CD14-positive monocyte (primary cell): ENCODE measurements around the gene BACE2. TPM values are rescaled to one million over a fixed set of nuclear protein-coding genes. Genes with fewer than 3 reads are reported as not detected.

Experiments used
- DNase-seq, 3 donors: peaks; one replicate each; pipeline ENCODE4 v3.0.0-alpha.2; 2011 to 2022
- H2AFZ ChIP-seq: 2 replicates; pipeline ENCODE4 v1.6.0; 2012; ENCODE audit warnings: mild to moderate bottlenecking, low read depth, low read length, inconsistent platforms; ENCODE audit not compliant: insufficient read depth, poor library complexity, severe bottlenecking
- H3K27ac ChIP-seq, 2 donors: 1 replicate in 1 of 2; 2 replicates in 1 of 2; pipeline ENCODE4 v1.5.1; 2012 to 2013; ENCODE audit warnings: low read length in 2 of 2, control low read depth in 1 of 2, inconsistent platforms in 1 of 2, low read depth in 1 of 2, mild to moderate bottlenecking in 1 of 2
- H3K27me3 ChIP-seq, 2 donors: one replicate each; pipeline versions ENCODE4 v1.6.0 to v1.6.1; 2011 to 2013; ENCODE audit warnings: low read length in 2 of 2; ENCODE audit not compliant: control insufficient read depth in 2 of 2, insufficient read depth in 2 of 2
- H3K36me3 ChIP-seq, 2 donors: replicated peaks in 1 of 2; 1 replicate in 1 of 2; 2 replicates in 1 of 2; pipeline versions ENCODE4 v1.5.1 to v1.6.1; 2012 to 2013; ENCODE audit warnings: low read length in 2 of 2, control low read depth in 1 of 2, inconsistent platforms in 1 of 2, mild to moderate bottlenecking in 1 of 2; ENCODE audit not compliant: insufficient read depth in 2 of 2, control insufficient read depth in 1 of 2
- H3K4me1 ChIP-seq, 2 donors: 1 replicate in 1 of 2; 2 replicates in 1 of 2; pipeline versions ENCODE4 v1.5.1 to v1.6.1; 2012 to 2013; ENCODE audit warnings: low read length in 2 of 2, control low read depth in 1 of 2, inconsistent platforms in 1 of 2, mild to moderate bottlenecking in 1 of 2, moderate library complexity in 1 of 2; ENCODE audit not compliant: insufficient read depth in 2 of 2, control insufficient read depth in 1 of 2
- H3K4me2 ChIP-seq: replicated peaks from 2 replicates; pipeline ENCODE3; 2012; ENCODE audit warnings: low read length, moderate library complexity, mild to moderate bottlenecking; ENCODE audit not compliant: poor library complexity, severe bottlenecking; ENCODE audit errors: extremely low read depth
- H3K4me3 ChIP-seq, 3 experiments: fragments of 200-600 bp in 1 of 3; sonication (generic) in 1 of 3; replicated peaks in 1 of 3; 1 replicate in 2 of 3; 2 replicates in 1 of 3; pipeline ENCODE4 v1.5.1; 2011 to 2013; ENCODE audit warnings: low read length in 3 of 3, mild to moderate bottlenecking in 3 of 3, control low read depth in 2 of 3, low read depth in 2 of 3, inconsistent platforms in 1 of 3, moderate library complexity in 1 of 3
- H3K79me2 ChIP-seq: 2 replicates; pipeline ENCODE4 v1.6.0; 2012; ENCODE audit warnings: mild to moderate bottlenecking, control low read depth, inconsistent platforms, low read length, moderate library complexity; ENCODE audit not compliant: insufficient read depth
- H3K9ac ChIP-seq: 2 replicates; pipeline ENCODE4 v1.6.0; 2017; ENCODE audit warnings: low read length, mild to moderate bottlenecking; ENCODE audit not compliant: insufficient read depth, poor library complexity, severe bottlenecking
- H3K9me3 ChIP-seq, 2 donors: replicated peaks in 1 of 2; 1 replicate in 1 of 2; 2 replicates in 1 of 2; pipeline versions ENCODE4 v1.5.1 to v1.6.1; 2012 to 2013; ENCODE audit warnings: low read length in 2 of 2, control low read depth in 1 of 2; ENCODE audit not compliant: control insufficient read depth in 1 of 2, insufficient read depth in 1 of 2
- H4K20me1 ChIP-seq: 2 replicates; pipeline ENCODE4 v1.6.0; 2012; ENCODE audit warnings: mild to moderate bottlenecking, low read length, control low read depth, moderate library complexity; ENCODE audit not compliant: insufficient read depth
- H3K27ac Mint-ChIP-seq, 7 donors: one replicate each; pipeline ENCODE4 v1.8.0; 2020; ENCODE audit warnings: mild to moderate bottlenecking in 7 of 7, mixed read lengths in 7 of 7, moderate library complexity in 6 of 7, inconsistent platforms in 2 of 7
- H3K27me3 Mint-ChIP-seq, 3 donors: one replicate each; pipeline ENCODE4 v1.8.0; 2021 to 2022; ENCODE audit warnings: low read depth in 3 of 3, mild to moderate bottlenecking in 3 of 3, mixed read lengths in 3 of 3, moderate library complexity in 3 of 3, inconsistent platforms in 1 of 3
- H3K36me3 Mint-ChIP-seq, 2 donors: one replicate each; pipeline ENCODE4 v1.8.0; 2020; ENCODE audit warnings: mixed read lengths in 2 of 2, inconsistent platforms in 1 of 2, mild to moderate bottlenecking in 1 of 2
- H3K4me1 Mint-ChIP-seq: one replicate; pipeline ENCODE4 v1.8.0; 2020; ENCODE audit warnings: mild to moderate bottlenecking, mixed read lengths
- H3K4me3 Mint-ChIP-seq, 2 donors: one replicate each; pipeline ENCODE4 v1.8.0; 2020; ENCODE audit warnings: mild to moderate bottlenecking in 2 of 2, mixed read lengths in 2 of 2, moderate library complexity in 1 of 2
- H3K9me3 Mint-ChIP-seq, 7 donors: one replicate each; pipeline ENCODE4 v1.8.0; 2020 to 2022; ENCODE audit warnings: mixed read lengths in 7 of 7, mild to moderate bottlenecking in 6 of 7, moderate library complexity in 6 of 7, inconsistent platforms in 2 of 7
- WGBS: methylation state at CpG from one replicate; pipeline ENCODE4 v1.1.5; 2013; ENCODE audit warnings: missing lambda C conversion rate; ENCODE audit not compliant: insufficient coverage; 5-methylcytosine and 5-hydroxymethylcytosine counted together
- intact Hi-C, 2 donors: fragments of 100-400 bp; cut with micrococcal nuclease; formaldehyde crosslinking; loops; one replicate each; pipeline versions ENCODE4 v1.15.0 to v1.15.1; 2023
- polyA plus RNA-seq, 3 donors: library from polyadenylated mRNA; depleted of rRNA in 1 of 3; unstranded in 2 of 3; stranded (reverse) in 1 of 3; fragments of 300-500 nt in 2 of 3; fragments of >200 nt in 1 of 3; fragmentation: Illumina TruSeq in 2 of 3; gene quantifications; 1 replicate in 2 of 3; 2 replicates in 1 of 3; pipeline ENCODE4 v1.2.3, GENCODE V29; 2012 to 2021
- TF ChIP-seq, protein P1 (sequence below): fragments of 200-600 bp; IDR thresholded peaks from one replicate; pipeline ENCODE4 v1.8.0; 2022; ENCODE audit warnings: antibody characterized with exemption, mild to moderate bottlenecking

Gene BACE2
- polyA plus RNA-seq, 3 donors: 0.05 to 0.26 TPM; not detected in 1

DNA sequence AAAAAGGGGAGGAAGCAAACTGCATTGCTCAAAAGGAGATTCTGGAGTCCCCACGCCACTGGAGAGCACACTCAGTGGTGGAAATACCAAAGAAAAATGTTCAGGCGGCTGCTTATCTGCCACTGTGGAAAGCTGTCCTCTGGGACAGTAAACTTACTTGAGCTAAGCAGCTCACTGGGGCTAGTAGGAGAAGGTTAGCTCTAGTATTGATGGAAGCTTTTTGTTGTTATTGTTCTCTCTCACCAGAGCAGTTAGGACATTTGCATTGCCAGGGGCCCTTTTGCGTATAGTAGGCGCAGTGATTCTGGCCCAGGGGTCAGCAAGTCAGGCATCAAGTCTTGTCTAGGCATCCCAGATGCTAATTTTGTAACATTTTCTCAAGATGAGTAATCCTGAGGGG lies 15.6 kb downstream of the BACE2 start:
- no peaks in the 10 kb centered on the region for H3K4me1 ChIP-seq
- no peak overlapping the region for H3K9ac ChIP-seq
- no peak overlapping the region for H3K4me2 ChIP-seq
- TF ChIP-seq, protein P1, sequence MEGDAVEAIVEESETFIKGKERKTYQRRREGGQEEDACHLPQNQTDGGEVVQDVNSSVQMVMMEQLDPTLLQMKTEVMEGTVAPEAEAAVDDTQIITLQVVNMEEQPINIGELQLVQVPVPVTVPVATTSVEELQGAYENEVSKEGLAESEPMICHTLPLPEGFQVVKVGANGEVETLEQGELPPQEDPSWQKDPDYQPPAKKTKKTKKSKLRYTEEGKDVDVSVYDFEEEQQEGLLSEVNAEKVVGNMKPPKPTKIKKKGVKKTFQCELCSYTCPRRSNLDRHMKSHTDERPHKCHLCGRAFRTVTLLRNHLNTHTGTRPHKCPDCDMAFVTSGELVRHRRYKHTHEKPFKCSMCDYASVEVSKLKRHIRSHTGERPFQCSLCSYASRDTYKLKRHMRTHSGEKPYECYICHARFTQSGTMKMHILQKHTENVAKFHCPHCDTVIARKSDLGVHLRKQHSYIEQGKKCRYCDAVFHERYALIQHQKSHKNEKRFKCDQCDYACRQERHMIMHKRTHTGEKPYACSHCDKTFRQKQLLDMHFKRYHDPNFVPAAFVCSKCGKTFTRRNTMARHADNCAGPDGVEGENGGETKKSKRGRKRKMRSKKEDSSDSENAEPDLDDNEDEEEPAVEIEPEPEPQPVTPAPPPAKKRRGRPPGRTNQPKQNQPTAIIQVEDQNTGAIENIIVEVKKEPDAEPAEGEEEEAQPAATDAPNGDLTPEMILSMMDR: no peak
- Mint-ChIP-seq H3K27me3 (peaks cover 1 to 4% (median 3%) of the 10 kb centered on the region in 3 donors), H3K27ac (no peak overlapping the region), H3K9me3 (peaks cover 5 to 22% (median 7%) of the 10 kb centered on the region in 7 donors), H3K4me1 (no peaks in the 10 kb centered on the region), H3K36me3 (no peaks in the 10 kb centered on the region), H3K4me3 (no peak overlapping the region)
- no peaks in the 10 kb centered on the region for H3K79me2 ChIP-seq
- 87% methylated on average over 3 of the region's 4 CpGs for WGBS
- H2AFZ ChIP-seq: no peak overlapping the region
- no peak for DNase-seq
- intact Hi-C loops: no loop called here
- no peaks in the 10 kb centered on the region for H3K36me3 ChIP-seq
- H3K4me3 ChIP-seq: no peak overlapping the region
- peaks cover 11 to 18% of the 10 kb centered on the region in 2 donors for H3K9me3 ChIP-seq
- H3K27me3 ChIP-seq: no peaks in the 10 kb centered on the region
- no peak overlapping the region for H3K27ac ChIP-seq
- no peaks in the 10 kb centered on the region for H4K20me1 ChIP-seq

DNA sequence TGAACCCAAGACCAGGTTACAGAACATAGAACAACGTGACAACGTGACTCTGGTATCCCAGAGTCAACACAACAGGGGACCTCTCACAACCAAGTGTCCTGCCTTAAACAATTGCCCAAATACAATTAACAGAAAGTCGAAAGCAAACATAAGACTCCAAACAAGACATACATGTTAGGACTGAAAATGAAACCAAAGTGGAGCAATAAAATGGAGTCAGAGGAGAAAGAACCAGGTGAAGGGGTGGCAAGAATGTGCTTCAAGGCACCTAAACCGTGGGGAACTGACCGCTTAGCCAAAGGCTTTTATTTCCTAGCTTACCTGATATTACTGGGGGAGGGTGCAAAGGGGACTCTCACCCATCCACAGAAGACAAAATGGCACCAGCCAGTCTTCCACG lies 17.8 kb downstream of the BACE2 start:
- Histone ChIP-seq H3K27ac (no peak overlapping the region), H3K4me1 (no peaks in the 10 kb centered on the region), H4K20me1 (no peaks in the 10 kb centered on the region), H3K36me3 (no peaks in the 10 kb centered on the region), H3K79me2 (no peaks in the 10 kb centered on the region), H3K4me3 (no peak overlapping the region), H3K9me3 (peaks cover 17 to 21% of the 10 kb centered on the region in 2 donors), H2AFZ (no peak overlapping the region), H3K9ac (no peak overlapping the region), H3K27me3 (no peaks in the 10 kb centered on the region), H3K4me2 (no peak overlapping the region)
- TF ChIP-seq, protein P1: no peak
- intact Hi-C loops: no loop called here
- 100% methylated on average over 3 of the region's 6 CpGs for WGBS
- H3K9me3 Mint-ChIP-seq: peaks cover 13 to 38% (median 20%) of the 10 kb centered on the region in 7 donors
- no peak overlapping the region for H3K27ac Mint-ChIP-seq
- no peaks in the 10 kb centered on the region for H3K36me3 Mint-ChIP-seq
- H3K4me1 Mint-ChIP-seq: no peaks in the 10 kb centered on the region
- no peak overlapping the region for H3K4me3 Mint-ChIP-seq
- peaks cover 2 to 9% (median 3%) of the 10 kb centered on the region in 3 donors for H3K27me3 Mint-ChIP-seq
- no peak for DNase-seq
